Activated CD8-positive, alpha-beta memory T cell treated with anti-CD3 and anti-CD28 coated beads, Interleukin-2, amount 10 ng/mL, durations not matched to agents 7 days and 5 days (primary cell): ENCODE data around the gene PEX5L. TPM values are rescaled to one million over a fixed set of nuclear protein-coding genes. Genes with fewer than 3 reads are reported as not detected.
"Not testable (repeated sequence)": the region's sequence is repeated elsewhere in the genome, so short reads cannot be mapped to it uniquely, and the experiment has no call there.

Source experiments
- ATAC-seq: fragments of 150-1000 bp; cut with Tn5 transposase; one replicate; pipeline ENCODE4 v1.10.0; 2021; ENCODE audit warnings: moderate library complexity
- CTCF ChIA-PET: fragments of 350-600 bp; sonication (Branson Sonifier 250); formaldehyde crosslinking; loops from one replicate; lab custom pipeline; 2021; ENCODE audit warnings: antibody characterized with exemption; lab: Charles Lee
- DNase-seq: peaks from one replicate; pipeline ENCODE4 v3.0.0-alpha.2; 2020
- H3K27ac Mint-ChIP-seq: one replicate; pipeline ENCODE4 v1.8.0; 2021; ENCODE audit warnings: mild to moderate bottlenecking, mixed read lengths
- H3K27me3 Mint-ChIP-seq: one replicate; pipeline ENCODE4 v1.8.0; 2021; ENCODE audit warnings: mixed read lengths
- H3K36me3 Mint-ChIP-seq: one replicate; pipeline ENCODE4 v1.8.0; 2021; ENCODE audit warnings: mild to moderate bottlenecking, mixed read lengths
- H3K4me1 Mint-ChIP-seq: one replicate; pipeline ENCODE4 v1.8.0; 2021; ENCODE audit warnings: mixed read lengths
- H3K4me3 Mint-ChIP-seq: one replicate; pipeline ENCODE4 v1.8.0; 2021; ENCODE audit warnings: mild to moderate bottlenecking, moderate library complexity, mixed read lengths
- H3K9me3 Mint-ChIP-seq: one replicate; pipeline ENCODE4 v1.8.0; 2022; ENCODE audit warnings: low read depth, mixed read lengths
- total RNA-seq, 2 experiments: library from RNA; stranded (reverse); gene quantifications; one replicate each; pipeline ENCODE4 v1.2.3, GENCODE V29; 2021

Gene PEX5L
- total RNA-seq = 1 to 10 TPM in 1 of 2 experiments, under 1 TPM in 1; 0.56 to 1.1 TPM

GRCh38 chr3:180036671-180037455, at the start of gene PEX5L:
PEX5L (minus strand) TSS chr3:180036937; CDS start chr3:180036599, 338 bp downstream.
- peak; percentile 68 for DNase-seq
- Mint-ChIP-seq H3K9me3 (no peaks in the 10 kb centered on the region), H3K36me3 (no peaks in the 10 kb centered on the region), H3K27me3 (peaks cover 64% of the 10 kb centered on the region), H3K27ac (peak within 1 kb of the TSS; percentile 57), H3K4me1 (peaks cover 12% of the 10 kb centered on the region), H3K4me3 (peak within 1 kb of the TSS; percentile 70)
- ATAC-seq = peak; percentile 91
- CTCF ChIA-PET = interaction anchor here (1.3 kb wide), 1 partner anchor 108 kb away, joined by 6 read pairs; no protein-coding TSS in a partner anchor

GRCh38 chr3:180085122-180085710, 48.5 kb upstream of the PEX5L start:
- H3K9me3 Mint-ChIP-seq = no peaks in the 10 kb centered on the region
- H3K27ac Mint-ChIP-seq = no peak overlapping the region
- H3K4me3 Mint-ChIP-seq = no peak overlapping the region
- no peak for ATAC-seq
- H3K27me3 Mint-ChIP-seq = no peaks in the 10 kb centered on the region
- no peak for DNase-seq
- CTCF ChIA-PET = interaction anchor here (0.8 to 1.5 kb wide), 2 partner anchors 12 to 156 kb away, joined by 3 to 7 read pairs; no protein-coding TSS in a partner anchor
- no peaks in the 10 kb centered on the region for H3K36me3 Mint-ChIP-seq
- H3K4me1 Mint-ChIP-seq = no peaks in the 10 kb centered on the region

- Mint-ChIP-seq H3K4me3 (no peak overlapping the region), H3K36me3 (no peaks in the 10 kb centered on the region), H3K9me3 (no peaks in the 10 kb centered on the region), H3K27me3 (no peaks in the 10 kb centered on the region), H3K4me1 (no peaks in the 10 kb centered on the region), H3K27ac (no peak overlapping the region)
- CTCF ChIA-PET = no interaction called here
- no peak for ATAC-seq
- DNase-seq = no peak
These were observed 46.0 kb upstream of the PEX5L start for GRCh38 chr3:180082699-180083098.

- ATAC-seq (no peak), DNase-seq (no peak)
- H3K27ac Mint-ChIP-seq = no peak overlapping the region
- CTCF ChIA-PET = no interaction called here
- H3K9me3 Mint-ChIP-seq = no peaks in the 10 kb centered on the region
- H3K4me1 Mint-ChIP-seq = no peaks in the 10 kb centered on the region
- H3K36me3 Mint-ChIP-seq = no peaks in the 10 kb centered on the region
- H3K4me3 Mint-ChIP-seq = no peak overlapping the region
- no peaks in the 10 kb centered on the region for H3K27me3 Mint-ChIP-seq
These were observed 41.9 kb upstream of the PEX5L start for GRCh38 chr3:180078592-180078991.

GRCh38 chr3:180073561-180073960, 36.8 kb upstream of the PEX5L start:
- H3K27me3 Mint-ChIP-seq = no peaks in the 10 kb centered on the region
- CTCF ChIA-PET = no interaction called here
- no peak for DNase-seq
- no peaks in the 10 kb centered on the region for H3K36me3 Mint-ChIP-seq
- ATAC-seq = no peak
- H3K4me1 Mint-ChIP-seq = peaks cover 2% of the 10 kb centered on the region
- H3K9me3 Mint-ChIP-seq = no peaks in the 10 kb centered on the region
- H3K4me3 Mint-ChIP-seq = no peak overlapping the region
- H3K27ac Mint-ChIP-seq = no peak overlapping the region

- no peak overlapping the region for H3K4me3 Mint-ChIP-seq
- no peak overlapping the region for H3K27ac Mint-ChIP-seq
- H3K36me3 Mint-ChIP-seq = no peaks in the 10 kb centered on the region
- DNase-seq (no peak), ATAC-seq (no peak)
- no peaks in the 10 kb centered on the region for H3K9me3 Mint-ChIP-seq
- H3K27me3 Mint-ChIP-seq = no peaks in the 10 kb centered on the region
- CTCF ChIA-PET = no interaction called here
- H3K4me1 Mint-ChIP-seq = peaks cover 2% of the 10 kb centered on the region
These were observed 36.0 kb upstream of the PEX5L start for GRCh38 chr3:180072786-180073185.

- peaks cover 2% of the 10 kb centered on the region for H3K4me1 Mint-ChIP-seq
- H3K4me3 Mint-ChIP-seq = no peak overlapping the region
- H3K27ac Mint-ChIP-seq = no peak overlapping the region
- DNase-seq = no peak
- no peaks in the 10 kb centered on the region for H3K27me3 Mint-ChIP-seq
- no peak for ATAC-seq
- no peaks in the 10 kb centered on the region for H3K9me3 Mint-ChIP-seq
- no peaks in the 10 kb centered on the region for H3K36me3 Mint-ChIP-seq
- CTCF ChIA-PET = no interaction called here
These were observed 34.2 kb upstream of the PEX5L start for GRCh38 chr3:180070925-180071324.

- Mint-ChIP-seq H3K9me3 (no peaks in the 10 kb centered on the region), H3K27ac (no peak overlapping the region), H3K4me1 (peaks cover 2% of the 10 kb centered on the region), H3K36me3 (no peaks in the 10 kb centered on the region), H3K27me3 (no peaks in the 10 kb centered on the region), H3K4me3 (no peak overlapping the region)
- no peak for ATAC-seq
- CTCF ChIA-PET = no interaction called here
- no peak for DNase-seq
These were observed 31.3 kb upstream of the PEX5L start for GRCh38 chr3:180068023-180068422.

GRCh38 chr3:180066598-180066997, 29.9 kb upstream of the PEX5L start:
- ATAC-seq (no peak), DNase-seq (no peak)
- Mint-ChIP-seq H3K27ac (no peak overlapping the region), H3K27me3 (no peaks in the 10 kb centered on the region), H3K4me1 (peaks cover 2% of the 10 kb centered on the region), H3K4me3 (no peak overlapping the region), H3K9me3 (no peaks in the 10 kb centered on the region), H3K36me3 (no peaks in the 10 kb centered on the region)
- CTCF ChIA-PET = no interaction called here

GRCh38 chr3:180063783-180064182, 27.0 kb upstream of the PEX5L start:
- no peak overlapping the region for H3K4me3 Mint-ChIP-seq
- H3K27me3 Mint-ChIP-seq = no peaks in the 10 kb centered on the region
- H3K9me3 Mint-ChIP-seq = no peaks in the 10 kb centered on the region
- DNase-seq = no peak
- no peak for ATAC-seq
- H3K4me1 Mint-ChIP-seq = no peaks in the 10 kb centered on the region
- CTCF ChIA-PET = interaction anchor here (0.8 kb wide), 1 partner anchor 135 kb away, joined by 3 read pairs; no protein-coding TSS in a partner anchor
- H3K36me3 Mint-ChIP-seq = no peaks in the 10 kb centered on the region
- no peak overlapping the region for H3K27ac Mint-ChIP-seq

- H3K4me3 Mint-ChIP-seq = no peak overlapping the region
- no peaks in the 10 kb centered on the region for H3K36me3 Mint-ChIP-seq
- H3K27me3 Mint-ChIP-seq = no peaks in the 10 kb centered on the region
- H3K9me3 Mint-ChIP-seq = no peaks in the 10 kb centered on the region
- no peak for DNase-seq
- H3K27ac Mint-ChIP-seq = no peak overlapping the region
- ATAC-seq = no peak
- no peaks in the 10 kb centered on the region for H3K4me1 Mint-ChIP-seq
- CTCF ChIA-PET = interaction anchor here (0.8 kb wide), 1 partner anchor 134 kb away, joined by 3 read pairs; no protein-coding TSS in a partner anchor
These were observed 26.0 kb upstream of the PEX5L start for GRCh38 chr3:180062771-180063170.

- Mint-ChIP-seq H3K36me3 (no peaks in the 10 kb centered on the region), H3K27ac (no peak overlapping the region), H3K4me3 (no peak overlapping the region), H3K4me1 (no peaks in the 10 kb centered on the region), H3K27me3 (no peaks in the 10 kb centered on the region), H3K9me3 (no peaks in the 10 kb centered on the region)
- CTCF ChIA-PET = no interaction called here
- ATAC-seq (no peak), DNase-seq (no peak)
These were observed 22.6 kb upstream of the PEX5L start for GRCh38 chr3:180059356-180059755.

- no peaks in the 10 kb centered on the region for H3K36me3 Mint-ChIP-seq
- no peaks in the 10 kb centered on the region for H3K27me3 Mint-ChIP-seq
- CTCF ChIA-PET = interaction anchor here (0.7 kb wide), 1 partner anchor 129 kb away, joined by 3 read pairs; no protein-coding TSS in a partner anchor
- no peak for DNase-seq
- H3K27ac Mint-ChIP-seq = no peak overlapping the region
- no peak for ATAC-seq
- H3K4me1 Mint-ChIP-seq = no peaks in the 10 kb centered on the region
- no peaks in the 10 kb centered on the region for H3K9me3 Mint-ChIP-seq
- no peak overlapping the region for H3K4me3 Mint-ChIP-seq
These were observed 21.5 kb upstream of the PEX5L start for GRCh38 chr3:180058238-180058637.

- H3K9me3 Mint-ChIP-seq, H3K36me3 Mint-ChIP-seq, ATAC-seq, H3K4me1 Mint-ChIP-seq, DNase-seq, CTCF ChIA-PET, H3K27me3 Mint-ChIP-seq, H3K27ac Mint-ChIP-seq, H3K4me3 Mint-ChIP-seq: not testable (repeated sequence)
These were observed 18.9 kb upstream of the PEX5L start for GRCh38 chr3:180055656-180056055.
